Measurements from ENCODE around the gene ASS1.

The ASS1 gene

DNA sequence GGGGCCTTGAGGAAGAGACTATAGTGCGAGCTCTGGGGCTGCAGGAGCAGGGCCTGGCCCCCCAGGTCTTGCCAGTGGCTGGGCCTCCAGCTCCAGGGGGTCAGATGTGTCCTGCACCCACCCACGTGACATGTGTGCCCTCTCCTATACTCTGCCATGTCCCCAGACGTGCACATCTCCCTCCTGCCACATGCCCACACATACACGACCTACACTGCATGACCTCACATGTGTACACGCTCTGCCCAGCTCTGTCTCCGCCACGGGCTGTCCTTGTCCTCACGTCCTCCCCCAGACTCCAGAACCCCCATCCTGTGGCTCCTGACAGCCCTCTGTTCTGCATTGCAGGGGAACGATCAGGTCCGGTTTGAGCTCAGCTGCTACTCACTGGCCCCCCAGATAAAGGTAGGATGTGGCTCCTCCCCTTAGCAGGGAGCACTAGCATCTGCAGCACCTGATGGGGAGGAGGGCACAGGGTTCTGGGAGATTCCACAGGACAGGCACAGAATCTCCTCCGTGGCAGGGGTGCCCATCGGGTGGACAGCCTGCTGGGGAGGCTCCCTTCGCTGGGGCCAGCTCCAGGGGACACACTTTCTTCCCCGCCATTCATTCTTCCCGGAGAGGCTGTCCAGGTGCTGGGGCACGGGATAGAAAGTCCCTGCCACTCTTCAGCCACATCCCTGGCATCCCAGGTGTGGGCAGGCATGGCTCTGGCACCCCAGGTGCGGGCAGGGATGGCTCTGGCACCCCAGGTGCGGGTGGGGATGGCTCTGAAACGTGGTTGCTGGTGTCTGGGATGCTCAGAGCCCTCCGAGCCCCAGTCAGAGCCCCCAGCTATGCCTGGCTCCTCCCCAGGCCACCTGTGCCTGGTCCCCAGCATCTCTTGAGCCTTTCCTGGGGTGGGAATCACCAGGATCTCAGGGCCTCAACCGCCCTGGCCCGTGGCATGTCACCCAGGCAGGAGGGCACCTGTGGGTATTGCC is 19.3 kb downstream of the ASS1 start:
- TF ChIP-seq, protein P1, sequence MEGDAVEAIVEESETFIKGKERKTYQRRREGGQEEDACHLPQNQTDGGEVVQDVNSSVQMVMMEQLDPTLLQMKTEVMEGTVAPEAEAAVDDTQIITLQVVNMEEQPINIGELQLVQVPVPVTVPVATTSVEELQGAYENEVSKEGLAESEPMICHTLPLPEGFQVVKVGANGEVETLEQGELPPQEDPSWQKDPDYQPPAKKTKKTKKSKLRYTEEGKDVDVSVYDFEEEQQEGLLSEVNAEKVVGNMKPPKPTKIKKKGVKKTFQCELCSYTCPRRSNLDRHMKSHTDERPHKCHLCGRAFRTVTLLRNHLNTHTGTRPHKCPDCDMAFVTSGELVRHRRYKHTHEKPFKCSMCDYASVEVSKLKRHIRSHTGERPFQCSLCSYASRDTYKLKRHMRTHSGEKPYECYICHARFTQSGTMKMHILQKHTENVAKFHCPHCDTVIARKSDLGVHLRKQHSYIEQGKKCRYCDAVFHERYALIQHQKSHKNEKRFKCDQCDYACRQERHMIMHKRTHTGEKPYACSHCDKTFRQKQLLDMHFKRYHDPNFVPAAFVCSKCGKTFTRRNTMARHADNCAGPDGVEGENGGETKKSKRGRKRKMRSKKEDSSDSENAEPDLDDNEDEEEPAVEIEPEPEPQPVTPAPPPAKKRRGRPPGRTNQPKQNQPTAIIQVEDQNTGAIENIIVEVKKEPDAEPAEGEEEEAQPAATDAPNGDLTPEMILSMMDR (conservative IDR thresholded peaks at IDR 0.05): no peak
- no peak overlapping the region for H3K27ac ChIP-seq

DNA sequence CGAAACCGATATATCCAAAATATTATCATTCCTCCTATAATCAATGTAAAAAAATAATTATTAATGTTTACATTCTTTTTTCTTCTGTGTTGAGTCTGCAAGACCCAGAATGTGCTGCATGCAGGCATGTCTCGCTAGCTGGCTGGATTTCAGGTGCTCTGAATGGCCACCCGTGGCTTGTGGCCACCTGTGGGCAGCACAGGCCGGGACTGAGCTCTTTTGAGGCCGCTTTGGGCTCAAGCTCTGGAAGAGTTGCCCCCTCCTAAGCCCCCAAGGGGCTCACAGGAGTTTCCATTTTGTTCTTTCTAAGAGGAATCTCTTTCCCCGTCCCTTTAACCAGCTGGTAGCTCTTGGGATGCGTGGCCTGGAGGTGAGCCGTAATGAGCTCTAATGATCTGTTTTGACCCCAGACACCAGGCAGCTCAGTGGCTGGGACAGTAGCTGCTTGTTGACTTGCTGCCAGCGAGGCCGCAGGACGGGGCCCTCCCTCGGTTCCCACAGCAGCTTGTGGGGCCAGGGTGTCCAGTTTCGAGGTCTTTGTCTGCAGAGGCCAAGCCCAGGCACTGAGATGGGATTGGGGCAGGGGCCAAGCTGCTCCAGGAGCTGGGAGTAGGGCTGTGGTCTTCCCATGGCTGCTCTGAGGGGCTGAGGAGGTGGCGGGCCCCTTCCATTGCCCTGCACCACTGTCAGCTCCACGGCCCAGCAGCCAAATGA is 20.8 kb downstream of the ASS1 start:
- TF ChIP-seq, protein P1 (conservative IDR thresholded peaks at IDR 0.05): peak; percentile 30; the same call in 1 of the 2 replicates
- H3K27ac ChIP-seq: no peak overlapping the region

DNA sequence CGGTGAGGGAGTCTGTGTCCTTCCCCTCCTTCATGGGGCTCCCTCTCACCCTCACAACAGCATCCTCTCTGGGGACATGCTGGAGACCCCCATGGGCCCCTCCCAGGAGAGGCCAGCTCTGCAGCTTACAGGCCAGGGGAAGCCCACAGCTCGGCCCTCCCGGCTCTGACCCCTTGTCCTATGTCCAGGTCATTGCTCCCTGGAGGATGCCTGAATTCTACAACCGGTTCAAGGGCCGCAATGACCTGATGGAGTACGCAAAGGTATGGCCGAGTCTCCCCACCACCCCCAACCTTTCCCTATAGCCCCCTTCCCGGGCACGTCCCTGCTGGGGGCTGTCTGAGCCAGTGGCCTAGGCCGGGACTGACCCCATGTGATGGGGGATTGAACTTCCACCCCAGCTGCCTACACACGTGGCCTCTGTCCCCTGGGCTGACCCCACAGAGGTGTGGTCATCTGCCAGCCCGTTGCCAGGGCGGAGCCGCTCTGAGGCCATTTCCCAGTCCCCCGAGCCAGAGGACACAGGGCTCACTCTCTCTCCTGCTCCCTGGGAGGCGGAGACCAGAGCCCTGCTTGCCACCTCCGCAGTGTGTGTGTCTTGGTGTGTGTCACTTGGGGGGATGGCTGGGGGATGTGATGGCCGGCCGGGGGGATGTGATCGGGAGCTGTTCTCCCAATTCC is 21.9 kb downstream of the ASS1 start:
- TF ChIP-seq, protein P1 (conservative IDR thresholded peaks at IDR 0.05): no peak
- H3K27ac ChIP-seq: no peak overlapping the region

DNA sequence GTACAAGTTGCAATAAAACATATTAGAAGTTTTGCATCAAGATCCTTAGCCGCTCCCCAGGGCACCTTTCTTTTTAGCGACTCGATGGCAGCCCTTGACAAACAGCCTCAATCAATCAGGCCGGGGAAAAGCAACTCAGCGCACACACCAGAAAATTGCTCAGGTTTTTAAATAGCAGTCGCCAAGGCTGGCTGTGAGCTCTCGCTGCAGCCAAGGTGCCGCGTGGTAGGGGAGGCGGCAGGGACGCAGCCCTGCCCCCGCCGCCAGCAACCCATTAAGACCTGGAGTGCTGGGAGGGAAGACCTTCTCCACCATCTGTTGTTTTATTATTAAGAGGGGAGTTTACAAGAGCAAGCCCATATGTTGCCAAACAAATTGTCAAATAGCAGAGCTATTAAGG is 22.6 kb downstream of the ASS1 start:
- TF ChIP-seq, protein P1 (conservative IDR thresholded peaks at IDR 0.05): no peak
- no peak overlapping the region for H3K27ac ChIP-seq

DNA sequence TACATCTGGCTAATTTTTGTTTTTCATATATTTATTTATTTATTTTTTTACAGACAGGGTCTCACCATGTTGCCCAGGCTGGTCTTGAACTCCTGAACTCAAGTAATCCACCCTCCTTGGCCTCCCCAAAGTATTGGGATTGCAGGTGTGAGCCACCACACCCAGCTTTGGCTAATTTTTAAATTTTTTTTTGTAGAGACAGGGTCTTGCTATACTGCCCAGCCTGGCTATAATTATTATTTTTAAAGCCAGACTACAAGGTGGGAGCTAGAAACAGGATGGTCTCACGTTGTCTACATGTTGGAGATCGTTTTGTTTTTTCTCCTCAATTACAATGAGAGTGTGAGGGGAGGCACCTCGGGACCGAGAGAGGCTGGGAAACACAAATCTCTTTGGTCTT is 23.8 kb downstream of the ASS1 start:
- TF ChIP-seq, protein P1 (conservative IDR thresholded peaks at IDR 0.05): no peak
- H3K27ac ChIP-seq: no peak overlapping the region

DNA sequence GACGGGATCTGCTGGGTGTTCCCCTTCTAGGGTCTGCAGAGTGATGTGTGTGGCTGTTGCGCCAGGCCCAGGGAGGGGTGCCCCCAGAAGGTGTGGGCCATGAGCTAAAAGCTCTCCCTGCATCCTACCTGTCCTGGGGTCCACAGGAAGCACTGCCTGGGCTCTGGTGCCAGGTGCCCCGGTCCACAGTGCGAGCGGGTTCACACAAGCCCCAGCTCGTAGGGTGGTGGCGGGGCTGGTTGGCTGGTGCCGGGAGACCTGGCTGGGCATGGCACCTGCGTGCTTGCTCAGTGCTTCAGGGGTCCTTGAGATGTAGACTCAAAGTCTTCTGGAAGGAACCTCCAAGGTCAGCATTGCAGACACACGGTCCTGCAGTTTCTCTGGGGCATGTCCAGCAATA is 25.5 kb downstream of the ASS1 start:
- TF ChIP-seq, protein P1 (conservative IDR thresholded peaks at IDR 0.05): no peak
- H3K27ac ChIP-seq: no peak overlapping the region

DNA sequence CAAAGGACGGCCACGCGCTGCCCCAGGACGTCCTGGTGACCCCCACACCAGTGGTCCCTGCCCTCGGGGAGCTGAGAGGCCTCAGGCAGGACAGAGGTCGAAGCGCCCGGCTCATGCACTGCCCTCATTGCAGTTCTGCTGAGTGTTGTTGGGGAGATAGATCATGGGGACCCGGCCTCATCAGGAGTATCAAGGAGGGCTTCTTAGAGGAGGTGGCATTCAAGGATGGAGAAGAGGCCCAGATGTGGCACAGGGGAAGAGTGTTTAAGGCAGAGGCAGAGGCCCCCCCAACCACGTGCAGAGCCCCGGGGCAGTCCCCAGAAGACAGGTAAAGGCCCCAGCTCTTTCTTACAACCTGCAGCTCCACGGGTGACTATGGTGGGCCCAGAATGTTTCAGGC is 26.2 kb downstream of the ASS1 start:
- TF ChIP-seq, protein P1 (conservative IDR thresholded peaks at IDR 0.05): no peak
- no peak overlapping the region for H3K27ac ChIP-seq

Data from VCaP (cell line).